CD4-positive, alpha-beta T cell treated with Interleukin-4 for 4 hours (primary cell): ENCODE data around the gene SERPINB6.
"Not testable (repeated sequence)": the region's sequence is repeated elsewhere in the genome, so short reads cannot be mapped to it uniquely, and the experiment has no call there.

ENCODE experiments used
- DNase-seq: peaks from one replicate; pipeline ENCODE4 v3.0.0-alpha.2; 2020

The SERPINB6 gene

DNA sequence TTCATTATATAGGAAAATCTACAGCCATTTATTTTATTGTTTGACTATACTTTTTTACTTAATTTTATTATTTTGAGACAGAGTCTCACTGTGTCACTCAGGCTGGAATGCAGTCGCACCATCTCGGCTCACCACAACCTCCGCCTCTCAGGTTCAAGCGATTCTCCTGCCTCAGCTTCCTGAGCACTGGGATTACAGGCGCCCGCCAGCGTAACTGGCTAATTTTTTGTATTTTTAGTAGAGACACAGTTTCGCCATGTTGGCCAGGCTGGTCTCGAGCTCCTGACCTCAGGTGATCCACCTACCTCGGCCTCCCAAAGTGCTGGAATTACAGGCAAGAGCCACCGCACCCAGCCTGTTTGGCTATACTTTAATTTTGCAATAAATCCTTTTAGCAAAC is 38.5 kb downstream of the SERPINB6 start:
- DNase-seq, result not testable (repeated sequence)

DNA sequence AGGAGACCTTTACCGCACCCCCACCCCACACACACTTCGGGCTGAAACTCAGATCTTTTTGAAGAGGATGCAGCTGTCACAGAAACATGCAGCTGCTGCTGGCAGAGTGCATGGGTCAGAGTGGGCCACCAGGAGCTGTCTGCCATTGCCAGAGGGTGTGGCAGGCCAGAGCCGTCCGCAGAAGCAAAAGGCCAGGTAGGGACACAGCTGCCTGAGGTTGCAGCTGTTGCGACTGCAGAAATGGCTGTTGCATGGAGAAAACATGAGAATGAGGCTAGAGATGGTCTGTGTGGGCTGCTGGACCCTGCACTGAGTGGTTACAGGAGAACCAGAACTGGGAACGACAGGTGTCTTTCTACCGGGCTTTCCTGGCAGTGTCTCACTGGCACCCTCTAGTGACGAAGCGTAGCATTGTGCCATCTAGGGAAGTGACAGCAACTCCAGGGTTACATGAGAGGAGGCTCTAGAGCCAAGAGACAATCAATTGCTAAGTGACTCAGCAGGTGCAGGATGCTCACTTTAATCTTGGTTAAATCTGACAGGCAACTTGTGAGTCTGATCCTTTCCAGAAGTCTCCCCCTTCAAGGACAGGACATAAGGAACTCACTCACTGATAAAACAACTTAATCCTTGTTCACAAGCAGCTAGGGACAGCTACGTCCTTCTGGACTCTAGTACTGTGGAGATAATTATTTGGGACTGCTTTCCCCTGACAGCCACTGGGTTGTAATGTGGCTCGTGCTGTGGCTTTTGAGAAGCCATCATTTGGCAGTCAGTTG is 39.2 kb downstream of the SERPINB6 start:
- DNase-seq, result peak; percentile 93

DNA sequence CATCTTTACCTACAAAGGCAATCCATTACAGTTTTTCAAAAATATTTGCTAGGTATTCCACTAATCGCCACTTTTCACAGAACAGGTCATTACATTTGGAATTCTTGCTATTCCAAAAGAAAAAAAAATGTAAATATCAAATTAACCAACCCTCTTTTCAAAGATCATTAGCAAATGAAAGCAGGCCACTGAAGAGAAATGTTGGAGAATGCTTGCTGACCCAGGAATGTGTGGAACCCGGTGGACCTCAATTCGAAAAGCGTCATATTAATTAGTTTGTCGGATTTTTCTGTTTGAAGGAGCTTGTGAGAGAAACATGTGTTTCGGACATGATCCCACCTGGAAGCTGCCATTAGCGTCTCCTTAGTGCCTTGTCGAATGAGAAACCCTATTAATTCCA is 40.3 kb downstream of the SERPINB6 start:
- no peak for DNase-seq

DNA sequence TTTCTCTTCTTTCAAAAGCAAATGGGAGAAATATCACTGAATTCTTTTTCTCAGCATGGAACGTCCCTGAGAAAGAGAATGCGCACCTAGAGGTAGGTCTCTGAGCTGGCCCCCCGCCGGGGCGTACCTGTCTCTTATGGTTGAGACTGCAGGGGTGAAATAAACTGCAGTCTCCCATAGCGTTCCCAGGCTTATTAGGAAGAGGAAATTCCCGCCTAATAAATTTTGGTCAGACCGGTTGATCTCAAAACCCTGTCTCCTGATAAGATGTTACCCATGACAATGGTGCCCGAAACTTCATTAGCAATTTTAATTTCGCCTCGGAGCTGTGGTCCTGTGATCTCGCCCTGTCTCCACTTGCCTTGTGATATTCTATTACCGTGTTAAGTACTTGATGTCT is 43.4 kb downstream of the SERPINB6 start:
- DNase-seq, result not testable (repeated sequence)

DNA sequence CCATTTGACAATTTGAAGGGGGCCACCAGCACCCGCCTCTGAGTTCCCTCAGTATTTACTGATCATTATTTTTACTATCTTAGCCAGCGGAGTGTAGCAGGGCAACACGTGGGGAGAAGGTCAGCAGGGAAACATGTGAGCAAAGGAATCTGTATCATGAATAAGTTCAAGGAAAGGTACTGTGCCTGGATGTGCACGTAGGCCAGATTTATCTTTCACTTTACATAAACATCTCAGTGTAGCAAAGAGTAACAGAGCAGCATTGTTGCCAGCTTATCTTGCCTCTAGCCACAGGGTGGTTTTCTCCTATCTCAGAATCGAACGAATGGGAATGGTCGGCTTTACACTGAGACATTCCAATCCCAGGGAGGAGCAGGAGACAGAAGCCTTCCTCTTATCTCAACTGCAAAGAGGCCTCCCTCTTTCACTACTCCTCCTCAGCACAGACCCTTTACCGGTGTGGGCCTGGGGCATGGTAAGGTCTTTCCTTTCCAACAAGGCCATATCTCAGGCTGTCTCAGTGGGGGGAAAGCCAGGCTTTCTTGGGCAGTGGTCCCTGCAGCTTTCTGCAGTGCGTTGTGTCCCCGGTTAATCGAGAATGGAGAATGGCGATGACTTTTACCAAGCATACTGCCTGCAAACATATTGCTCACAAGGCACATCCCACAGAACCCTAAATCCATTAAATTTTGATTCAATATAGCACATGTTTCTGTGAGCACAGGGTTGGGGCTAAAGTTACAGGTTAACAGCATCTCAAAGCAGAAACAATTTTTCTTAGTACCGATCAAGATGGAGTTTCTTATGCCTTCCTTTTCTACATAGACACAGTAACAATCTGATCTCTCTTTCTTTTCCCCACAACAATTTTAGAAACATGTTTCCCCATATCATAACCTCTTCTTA is 45.3 kb downstream of the SERPINB6 start:
- not testable (repeated sequence) for DNase-seq

DNA sequence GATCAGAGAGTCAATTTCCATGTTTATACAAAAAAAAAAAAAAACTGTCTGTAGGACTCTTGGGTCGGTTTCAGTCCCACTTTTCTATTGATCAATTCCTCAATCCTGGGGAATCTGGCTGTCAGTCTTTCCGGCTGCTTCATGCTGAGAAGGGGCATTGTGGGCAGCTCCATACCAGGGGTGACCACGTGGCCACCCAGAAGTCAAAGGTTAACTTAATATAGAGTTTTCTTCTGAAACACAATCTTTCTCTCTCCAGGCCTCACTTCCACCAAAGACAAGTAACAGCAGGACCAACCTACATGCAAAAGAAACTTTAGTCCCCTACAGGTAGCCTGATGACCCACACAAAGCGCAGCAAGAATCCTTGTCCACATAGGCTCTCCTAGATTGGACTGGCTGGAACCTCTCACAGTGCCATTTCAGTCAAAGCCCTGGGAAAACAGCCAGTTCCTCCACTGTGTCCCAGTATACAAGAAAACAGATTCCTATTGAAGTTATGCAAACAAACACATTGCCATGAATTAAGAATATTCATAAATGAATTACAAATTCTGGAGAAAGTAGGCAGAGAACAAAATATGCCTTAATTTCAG is 49.7 kb downstream of the SERPINB6 start:
- DNase-seq, result no peak

DNA sequence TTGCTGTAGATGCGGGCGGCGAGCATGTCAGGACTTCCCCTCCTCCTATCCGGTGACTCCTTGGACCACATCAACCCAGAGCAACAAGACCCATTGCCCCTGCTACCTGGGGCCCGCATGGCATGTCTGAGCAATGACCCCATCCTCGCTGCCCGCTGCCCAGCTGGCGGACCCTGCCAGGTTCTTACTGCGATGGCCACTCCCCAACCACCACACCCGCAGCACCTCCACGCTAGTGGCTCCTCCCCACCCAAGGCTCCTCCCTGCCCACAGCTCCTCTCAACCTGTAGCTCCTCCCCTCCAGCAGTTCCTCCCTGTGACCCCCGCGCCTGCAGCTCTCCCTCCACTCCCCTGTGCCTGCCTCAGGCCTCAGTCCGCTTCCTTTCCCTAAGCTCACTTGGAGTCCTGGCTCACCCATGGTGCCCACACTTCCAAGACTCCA is 50.7 kb downstream of the SERPINB6 start:
- DNase-seq, result no peak

DNA sequence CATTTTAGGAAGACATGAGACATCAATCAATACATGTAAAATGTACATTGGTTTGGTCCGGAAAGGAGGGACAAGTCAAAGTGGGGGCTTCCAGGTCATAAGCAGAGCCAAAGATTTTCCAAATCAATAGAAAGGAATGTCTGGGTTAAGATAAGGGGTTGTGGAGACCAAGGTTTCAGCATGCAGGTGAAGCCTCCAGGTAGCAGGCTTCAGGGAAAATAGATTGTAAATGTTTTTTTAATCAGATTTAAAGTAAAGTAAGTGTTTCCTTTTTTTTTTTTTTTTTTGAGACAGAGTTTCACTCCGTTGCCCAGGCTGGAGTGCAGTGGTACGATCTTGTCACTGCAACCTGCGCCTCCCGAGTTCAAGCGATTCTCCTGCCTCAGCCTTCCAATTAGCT is 51.5 kb downstream of the SERPINB6 start:
- DNase-seq, result no peak

DNA sequence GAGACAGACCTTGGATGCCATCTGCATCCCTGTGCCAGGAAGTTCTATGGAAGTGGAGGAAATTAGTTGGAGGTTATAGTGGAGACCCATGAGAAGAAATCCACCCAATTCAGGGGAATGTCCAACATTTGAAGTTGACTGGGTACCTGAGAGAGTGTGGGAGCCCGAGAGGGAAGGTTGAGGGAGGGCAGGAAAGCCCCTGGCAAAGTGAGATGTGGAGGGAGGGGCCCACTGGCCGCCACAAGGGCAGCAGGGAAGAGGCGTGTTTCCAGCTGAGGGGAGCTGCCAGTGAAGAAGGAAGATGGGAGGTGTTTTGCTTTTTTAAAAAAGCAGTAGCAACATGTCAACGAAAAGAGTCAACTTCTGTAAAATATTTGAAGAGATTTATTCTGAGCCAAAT is 52.0 kb downstream of the SERPINB6 start:
- no peak for DNase-seq

DNA sequence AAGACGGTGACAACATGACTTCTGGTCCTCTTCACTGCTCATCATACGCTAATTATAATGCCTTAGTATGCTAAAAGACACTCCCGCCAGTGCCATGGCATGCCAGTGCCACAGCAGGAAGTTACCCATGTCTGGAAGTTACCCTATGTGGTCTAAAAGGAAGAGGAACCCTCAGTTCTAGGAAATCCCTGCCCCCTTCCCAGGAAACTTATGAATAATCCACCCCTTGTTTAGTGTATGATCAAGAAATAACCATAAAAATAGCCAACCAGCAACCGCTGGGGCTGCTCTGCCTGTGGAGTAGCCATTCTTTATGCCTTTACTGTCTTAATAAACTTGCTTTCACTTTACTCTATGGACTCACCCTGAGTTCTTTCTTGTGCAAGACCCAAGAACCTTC is 52.4 kb downstream of the SERPINB6 start:
- peak; percentile 43 for DNase-seq

DNA sequence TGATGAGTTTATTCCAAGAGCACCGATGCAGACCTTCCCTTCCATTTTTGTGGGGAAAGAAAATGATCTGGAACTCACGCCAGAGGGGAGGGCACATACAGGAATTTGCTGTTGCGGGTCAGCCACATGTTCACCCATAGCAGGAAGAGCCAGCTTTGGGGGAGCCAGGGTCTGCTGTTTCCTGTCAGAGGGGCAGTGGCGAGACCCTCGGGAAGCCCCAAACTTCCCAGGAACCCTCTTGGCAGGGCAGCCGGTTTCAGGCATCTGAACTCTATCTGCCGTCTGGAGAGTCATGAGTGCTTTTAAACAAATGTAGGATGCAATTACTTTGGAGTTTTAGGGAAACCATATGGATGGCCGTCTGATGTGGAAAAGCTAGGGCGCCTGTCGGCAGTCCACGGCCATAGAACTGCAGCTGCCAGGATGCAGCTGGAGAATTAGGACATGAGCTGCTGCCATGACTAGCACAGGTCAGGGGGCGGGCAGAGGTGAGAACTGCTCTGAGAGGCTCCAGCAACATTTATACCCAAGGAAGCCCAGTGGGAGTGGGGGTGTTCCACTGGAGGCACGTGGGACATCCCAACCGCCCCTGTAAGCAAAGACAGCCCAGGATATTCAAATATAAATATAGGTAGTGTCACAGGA is 53.4 kb downstream of the SERPINB6 start:
- no peak for DNase-seq

DNA sequence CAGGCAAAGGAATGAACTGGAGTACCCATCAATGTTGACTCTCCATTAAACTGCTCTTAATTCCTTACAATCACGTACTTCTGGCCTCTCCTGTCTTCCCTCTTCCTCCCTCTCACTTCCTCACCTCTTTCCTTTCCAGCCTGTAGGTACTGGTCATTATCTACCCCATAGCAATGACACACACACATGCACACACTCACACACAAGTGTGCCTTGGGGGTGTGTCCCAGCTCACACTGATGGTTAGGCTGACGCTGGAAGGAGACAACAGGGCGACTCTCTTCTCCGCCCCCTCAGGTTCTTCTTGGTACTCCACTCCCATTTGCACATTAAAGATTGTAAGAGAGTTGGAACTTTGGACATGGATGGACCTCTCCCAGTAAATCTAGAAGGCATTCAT is 54.3 kb downstream of the SERPINB6 start:
- DNase-seq, result no peak

DNA sequence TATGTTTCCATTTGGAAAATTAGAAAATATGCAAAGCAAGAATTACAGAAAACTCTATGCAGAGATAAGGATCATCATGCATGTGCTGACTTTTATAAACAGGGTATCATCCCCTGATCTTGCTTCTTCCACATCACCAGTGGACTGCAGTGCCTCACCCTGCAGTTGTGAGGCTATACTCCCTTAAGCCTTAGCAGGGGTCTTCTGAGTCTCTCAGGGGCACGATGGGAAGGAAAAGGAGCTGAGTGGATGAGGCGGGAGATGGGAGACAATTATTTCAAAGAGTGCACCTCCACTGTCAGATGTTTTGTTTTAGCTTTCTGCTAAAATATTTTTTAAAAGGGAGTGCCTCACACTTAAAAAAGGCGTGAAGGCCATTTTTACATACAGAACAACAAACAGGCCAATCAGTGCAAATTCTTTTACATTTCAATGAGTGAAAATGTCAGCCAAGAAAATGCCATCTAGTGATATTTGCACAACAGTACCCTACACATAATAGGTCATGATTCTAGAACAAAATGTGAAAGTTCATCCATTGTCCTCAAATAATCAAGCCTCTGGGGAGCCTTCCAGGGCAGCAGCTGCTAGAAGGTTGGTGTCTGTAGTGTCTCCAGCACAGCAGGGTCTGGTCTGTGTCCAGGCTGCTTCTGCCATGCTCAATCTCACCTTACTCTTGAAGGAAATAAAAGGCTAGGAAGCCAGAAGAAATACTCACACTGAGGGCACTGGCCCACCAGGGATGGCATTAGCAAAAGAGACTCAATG is 55.0 kb downstream of the SERPINB6 start:
- no peak for DNase-seq

DNA sequence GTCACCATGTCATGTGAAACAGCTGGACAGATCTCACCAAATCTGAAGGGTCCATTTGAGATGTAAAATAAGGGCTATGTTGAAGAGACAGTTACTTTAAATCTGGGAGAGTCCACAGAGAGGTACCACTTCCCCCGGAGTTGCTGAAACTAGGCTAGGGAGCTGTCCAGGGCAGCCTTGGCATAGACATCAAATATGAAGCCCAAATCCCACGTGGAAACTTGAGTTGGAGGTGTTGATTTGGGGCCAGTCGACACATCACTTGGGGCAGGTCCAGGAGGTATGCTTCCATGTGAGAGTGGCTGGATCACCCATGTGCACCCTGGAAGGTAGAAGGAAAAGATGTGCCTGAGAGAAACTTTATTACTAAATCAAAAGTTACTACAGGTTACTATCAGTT is 56.2 kb downstream of the SERPINB6 start:
- no peak for DNase-seq

DNA sequence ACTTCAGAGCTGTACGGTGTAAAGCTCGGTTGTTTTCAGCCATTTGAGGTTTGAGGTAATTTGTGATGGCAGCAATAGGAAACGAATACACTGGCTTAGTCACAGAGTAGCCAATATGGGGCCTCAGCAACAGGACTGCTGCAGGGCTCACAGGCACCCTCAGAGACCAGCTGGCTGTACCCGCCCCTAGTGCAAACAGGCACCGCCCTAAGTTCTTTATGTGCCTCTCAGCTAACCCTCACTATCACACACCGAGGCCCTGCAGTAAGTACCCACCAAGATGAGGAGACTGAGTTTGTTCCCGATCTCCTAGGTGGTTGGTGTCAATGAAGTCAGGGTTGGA is 57.1 kb downstream of the SERPINB6 start:
- DNase-seq, result no peak

DNA sequence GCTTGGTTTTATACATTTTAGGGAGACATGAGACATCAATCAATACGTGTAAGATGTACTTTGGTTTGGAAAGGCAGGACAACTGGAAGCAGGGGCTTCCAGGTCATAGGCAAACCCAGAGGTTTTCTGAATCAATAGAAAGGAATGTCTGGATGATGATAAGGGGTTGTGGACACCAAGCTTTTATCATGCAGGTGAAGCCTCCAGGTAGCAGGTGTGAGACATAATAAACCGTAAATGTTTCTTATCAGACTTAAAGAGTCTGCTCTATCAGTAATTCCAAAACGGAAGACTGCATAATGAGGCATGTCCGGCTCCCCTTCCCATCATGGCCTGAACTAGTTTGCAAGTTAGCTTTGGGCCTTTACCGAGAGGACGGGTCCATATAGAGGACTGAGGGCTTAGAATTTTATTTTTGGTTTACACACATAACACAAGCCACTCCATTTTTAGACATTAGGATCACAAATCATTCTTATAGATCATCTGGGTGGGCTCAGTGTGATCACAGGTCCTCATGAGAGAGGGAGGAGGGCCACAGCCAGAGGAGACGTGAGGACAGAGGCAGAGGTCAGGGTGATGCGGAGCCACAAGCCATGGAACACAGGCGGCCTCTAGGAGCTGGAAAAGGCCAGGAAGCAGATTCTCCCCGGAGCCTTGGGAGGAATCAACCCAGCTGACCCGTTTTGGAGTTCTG is 57.6 kb downstream of the SERPINB6 start:
- DNase-seq, result no peak

DNA sequence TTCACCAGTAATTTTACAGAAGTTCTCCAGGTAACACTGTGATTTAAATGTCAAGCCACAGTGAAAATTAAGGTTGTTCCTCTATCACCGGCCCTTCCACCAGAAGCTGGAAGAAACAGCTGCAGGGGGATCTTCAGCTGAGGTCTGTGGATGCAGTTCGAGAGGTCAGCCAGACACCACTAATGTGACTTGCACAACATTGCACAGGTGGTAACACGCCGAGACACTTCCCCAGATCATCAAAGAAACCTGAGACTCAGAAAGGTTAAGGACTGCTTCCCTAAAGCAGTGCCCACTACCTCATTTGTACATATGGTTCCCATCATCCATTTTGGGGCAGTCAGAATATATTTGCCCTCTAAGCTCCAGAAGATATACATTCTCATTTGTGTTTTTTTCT is 60.2 kb downstream of the SERPINB6 start:
- no peak for DNase-seq

DNA sequence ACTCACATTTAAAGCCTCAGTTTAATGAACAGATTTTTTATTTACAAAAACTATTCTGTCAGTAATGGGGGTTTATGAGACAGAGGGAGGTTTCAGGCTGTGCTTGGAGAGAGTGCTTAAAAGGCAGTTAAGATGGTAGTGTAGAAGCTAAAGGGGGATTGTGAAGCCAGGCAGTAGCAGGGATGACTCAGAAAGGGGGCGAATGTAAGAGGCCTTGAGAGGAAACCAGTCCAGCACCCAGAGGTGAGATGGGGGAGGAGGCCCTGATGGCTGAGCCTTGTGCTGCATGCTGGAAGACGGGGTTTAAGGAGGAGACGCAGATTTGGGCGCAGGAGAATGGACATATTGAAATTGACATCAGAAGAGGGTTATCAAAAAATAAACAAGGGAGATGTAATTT is 61.6 kb downstream of the SERPINB6 start:
- DNase-seq, result no peak

DNA sequence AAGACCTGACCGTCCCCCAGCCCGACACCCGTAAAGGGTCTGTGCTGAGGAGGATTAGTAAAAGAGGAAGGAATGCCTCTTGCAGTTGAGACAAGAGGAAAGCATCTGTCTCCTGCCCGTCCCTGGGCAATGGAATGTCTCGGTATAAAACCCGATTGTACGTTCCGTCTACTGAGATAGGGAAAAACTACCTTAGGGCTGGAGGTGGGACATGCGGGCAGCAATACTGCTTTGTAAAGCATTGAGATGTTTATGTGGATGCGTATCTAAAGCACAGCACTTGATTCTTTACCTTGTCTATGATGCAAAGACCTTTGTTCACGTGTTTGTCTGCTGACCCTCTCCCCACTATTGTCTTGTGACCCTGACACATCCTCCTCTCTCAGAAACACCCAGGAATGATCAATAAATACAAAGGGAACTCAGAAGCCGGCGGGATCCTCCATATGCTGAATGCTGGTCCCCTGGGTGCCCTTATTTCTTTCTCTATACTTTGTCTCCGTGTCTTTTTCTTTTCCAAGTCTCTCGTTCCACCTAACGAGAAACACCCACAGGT is 62.2 kb downstream of the SERPINB6 start:
- not testable (repeated sequence) for DNase-seq

DNA sequence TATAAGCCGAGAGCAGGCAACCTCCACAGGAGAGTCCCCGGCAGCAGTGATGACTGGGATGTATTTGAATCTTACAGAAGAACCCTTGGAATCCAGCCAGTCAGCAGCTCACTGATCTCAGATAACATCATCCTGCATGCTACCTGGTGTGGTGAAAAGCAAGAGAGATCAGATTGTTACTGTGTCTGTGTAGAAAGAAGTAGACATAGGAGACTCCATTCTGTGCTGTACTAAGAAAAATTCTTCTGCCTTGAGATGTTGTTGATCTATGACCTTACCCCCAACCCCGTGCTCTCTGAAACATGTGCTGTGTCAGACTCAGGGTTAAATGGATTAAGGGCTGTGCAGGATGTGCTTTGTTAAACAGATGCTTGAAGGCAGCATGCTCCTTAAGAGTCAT is 62.9 kb downstream of the SERPINB6 start:
- DNase-seq, result not testable (repeated sequence)

DNA sequence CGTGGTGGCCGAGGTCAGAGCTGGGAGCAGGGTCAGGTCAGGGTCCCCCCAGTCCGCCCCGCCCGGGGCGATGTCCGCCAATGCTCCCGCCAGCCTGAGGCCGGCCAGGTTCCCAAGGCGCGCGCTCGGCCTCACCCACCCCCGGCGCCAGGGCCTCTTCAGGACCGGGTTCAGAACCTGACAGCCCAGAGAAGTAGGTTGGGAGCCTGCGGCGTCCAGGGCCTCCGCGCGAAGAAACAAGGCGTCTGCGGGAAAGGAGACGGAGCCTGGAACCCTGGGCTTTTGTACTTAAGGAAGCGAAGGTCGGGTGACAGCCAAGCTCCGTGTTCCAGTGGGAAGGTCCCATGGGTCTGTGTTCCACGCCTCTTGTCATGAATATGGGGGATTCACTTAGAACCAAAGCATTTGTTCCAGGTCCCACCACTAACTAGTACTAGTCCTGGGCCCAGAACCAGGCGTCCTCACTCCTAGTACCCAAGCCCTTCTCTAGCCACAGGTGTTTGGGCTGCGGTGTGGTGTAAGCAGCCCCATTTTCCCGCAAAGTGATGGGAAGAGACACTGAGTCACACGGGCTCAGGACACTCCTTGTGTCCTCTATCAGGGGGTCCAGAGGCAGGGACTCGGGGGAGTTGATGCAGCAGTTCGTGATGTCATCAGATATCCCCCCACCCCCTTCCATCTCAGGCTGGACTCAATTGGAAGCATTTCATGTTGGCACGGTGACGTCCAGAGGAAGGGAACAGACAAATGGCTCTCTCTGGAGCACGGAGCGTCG is 67.8 kb downstream of the SERPINB6 start:
- DNase-seq, result not testable (repeated sequence)
